Neuron (in vitro differentiated cells): ENCODE data around the gene IKZF1.

Experiments
- H2AFZ ChIP-seq: one replicate; pipeline ENCODE4 v1.6.1; 2013; ENCODE audit warnings: low read depth, mild to moderate bottlenecking, inconsistent platforms, low read length, moderate library complexity
- H3K27me3 ChIP-seq: one replicate; pipeline ENCODE4 v1.6.1; 2013; ENCODE audit warnings: low read length; ENCODE audit not compliant: insufficient read depth
- H3K36me3 ChIP-seq: one replicate; pipeline ENCODE4 v1.6.1; 2013; ENCODE audit warnings: low read length; ENCODE audit not compliant: insufficient read depth
- H3K4me1 ChIP-seq: one replicate; pipeline ENCODE4 v1.6.1; 2013; ENCODE audit warnings: low read length; ENCODE audit not compliant: insufficient read depth
- H3K4me3 ChIP-seq: 2 replicates; pipeline ENCODE4 v1.5.1; 2013; ENCODE audit warnings: mild to moderate bottlenecking, low read length, moderate library complexity
- H3K9me3 ChIP-seq: one replicate; pipeline ENCODE4 v1.6.1; 2013; ENCODE audit warnings: low read length

IKZF1 gene

GRCh38 chr7:50352751-50353150, 48.2 kb downstream of the IKZF1 start:
- Histone ChIP-seq H3K4me3 (no peak overlapping the region), H3K4me1 (no peaks in the 10 kb centered on the region), H3K27me3 (no peaks in the 10 kb centered on the region), H3K36me3 (no peaks in the 10 kb centered on the region), H3K9me3 (no peaks in the 10 kb centered on the region), H2AFZ (no peak overlapping the region)

GRCh38 chr7:50353201-50353600, 48.7 kb downstream of the IKZF1 start:
- Histone ChIP-seq H3K27me3 (no peaks in the 10 kb centered on the region), H3K36me3 (no peaks in the 10 kb centered on the region), H3K4me3 (no peak overlapping the region), H3K9me3 (no peaks in the 10 kb centered on the region), H3K4me1 (no peaks in the 10 kb centered on the region), H2AFZ (no peak overlapping the region)

GRCh38 chr7:50353894-50354595, 49.5 kb downstream of the IKZF1 start:
- no peaks in the 10 kb centered on the region for H3K36me3 ChIP-seq
- no peaks in the 10 kb centered on the region for H3K4me1 ChIP-seq
- H2AFZ ChIP-seq: no peak overlapping the region
- no peaks in the 10 kb centered on the region for H3K9me3 ChIP-seq
- H3K27me3 ChIP-seq: no peaks in the 10 kb centered on the region
- H3K4me3 ChIP-seq: no peak overlapping the region

- H3K27me3 ChIP-seq: no peaks in the 10 kb centered on the region
- no peaks in the 10 kb centered on the region for H3K36me3 ChIP-seq
These were observed 51.3 kb downstream of the IKZF1 start for GRCh38 chr7:50355817-50356178.

GRCh38 chr7:50356212-50356944, 51.9 kb downstream of the IKZF1 start:
- no peaks in the 10 kb centered on the region for H3K9me3 ChIP-seq
- H3K27me3 ChIP-seq: no peaks in the 10 kb centered on the region
- H2AFZ ChIP-seq: no peak overlapping the region
- no peak overlapping the region for H3K4me3 ChIP-seq
- H3K36me3 ChIP-seq: no peaks in the 10 kb centered on the region
- H3K4me1 ChIP-seq: no peaks in the 10 kb centered on the region

More at GRCh38 chr7:50355817-50356178, 51.3 kb downstream of the IKZF1 start:
- Histone ChIP-seq H3K4me1 (no peaks in the 10 kb centered on the region), H3K4me3 (no peak overlapping the region), H2AFZ (no peak overlapping the region), H3K9me3 (no peaks in the 10 kb centered on the region)

GRCh38 chr7:50356945-50357268, 52.4 kb downstream of the IKZF1 start:
- H3K36me3 ChIP-seq: no peaks in the 10 kb centered on the region
- H2AFZ ChIP-seq: no peak overlapping the region
- no peaks in the 10 kb centered on the region for H3K9me3 ChIP-seq
- no peaks in the 10 kb centered on the region for H3K27me3 ChIP-seq
- no peaks in the 10 kb centered on the region for H3K4me1 ChIP-seq
- no peak overlapping the region for H3K4me3 ChIP-seq

GRCh38 chr7:50357426-50357825, 52.9 kb downstream of the IKZF1 start:
- Histone ChIP-seq H3K4me1 (no peaks in the 10 kb centered on the region), H2AFZ (no peak overlapping the region), H3K36me3 (no peaks in the 10 kb centered on the region), H3K4me3 (no peak overlapping the region), H3K9me3 (no peaks in the 10 kb centered on the region), H3K27me3 (no peaks in the 10 kb centered on the region)

- H2AFZ ChIP-seq: no peak overlapping the region
- no peaks in the 10 kb centered on the region for H3K27me3 ChIP-seq
- no peaks in the 10 kb centered on the region for H3K9me3 ChIP-seq
- H3K4me3 ChIP-seq: no peak overlapping the region
- no peaks in the 10 kb centered on the region for H3K4me1 ChIP-seq
- H3K36me3 ChIP-seq: no peaks in the 10 kb centered on the region
These were observed 53.7 kb downstream of the IKZF1 start for GRCh38 chr7:50358041-50358705.

- Histone ChIP-seq H3K4me3 (no peak overlapping the region), H3K36me3 (no peaks in the 10 kb centered on the region), H2AFZ (no peak overlapping the region), H3K9me3 (no peaks in the 10 kb centered on the region), H3K4me1 (no peaks in the 10 kb centered on the region), H3K27me3 (no peaks in the 10 kb centered on the region)
These were observed 54.3 kb downstream of the IKZF1 start for GRCh38 chr7:50358779-50359178.

- no peaks in the 10 kb centered on the region for H3K36me3 ChIP-seq
- no peaks in the 10 kb centered on the region for H3K9me3 ChIP-seq
- no peak overlapping the region for H2AFZ ChIP-seq
- no peak overlapping the region for H3K4me3 ChIP-seq
- no peaks in the 10 kb centered on the region for H3K27me3 ChIP-seq
- no peaks in the 10 kb centered on the region for H3K4me1 ChIP-seq
These were observed 54.9 kb downstream of the IKZF1 start for GRCh38 chr7:50359258-50359994.

GRCh38 chr7:50359995-50360925, 55.7 kb downstream of the IKZF1 start:
- Histone ChIP-seq H2AFZ (no peak overlapping the region), H3K27me3 (no peaks in the 10 kb centered on the region), H3K36me3 (no peaks in the 10 kb centered on the region), H3K4me3 (no peak overlapping the region), H3K4me1 (no peaks in the 10 kb centered on the region), H3K9me3 (no peaks in the 10 kb centered on the region)

- H3K4me3 ChIP-seq: no peak overlapping the region
- no peak overlapping the region for H2AFZ ChIP-seq
- no peaks in the 10 kb centered on the region for H3K27me3 ChIP-seq
- no peaks in the 10 kb centered on the region for H3K36me3 ChIP-seq
- H3K9me3 ChIP-seq: no peaks in the 10 kb centered on the region
- no peaks in the 10 kb centered on the region for H3K4me1 ChIP-seq
These were observed 57.6 kb downstream of the IKZF1 start for GRCh38 chr7:50362142-50362541.
